Heart left ventricle (tissue), 16 donors: ENCODE results near the gene SMAD7. TPM values are rescaled to one million over a fixed set of nuclear protein-coding genes. Genes with fewer than 3 reads are reported as not detected.

Experiments used
- ATAC-seq, 4 donors: fragments of 200-7000 bp; cut with Tn5 transposase; one replicate each; pipeline ENCODE4 v1.9.1; 2020 to 2022; ENCODE audit warnings: moderate library complexity in 4 of 4, mild to moderate bottlenecking in 3 of 4, moderate number of reproducible peaks in 1 of 4
- DNase-seq, 5 donors: peaks; one replicate each; pipeline ENCODE4 v3.0.0-alpha.2; 2020
- H3K27ac ChIP-seq, 12 donors: fragments of 200-600 bp; sonication (generic) in 4 of 12; one replicate each; pipeline versions ENCODE4 v1.5.0 to v1.8.0; 2016 to 2022; ENCODE audit warnings: mild to moderate bottlenecking in 2 of 12
- H3K27me3 ChIP-seq, 9 donors: fragments of 200-600 bp; sonication (generic) in 2 of 9; one replicate each; pipeline versions ENCODE4 v1.5.1 to v1.8.0; 2016 to 2022; ENCODE audit warnings: mild to moderate bottlenecking in 3 of 9
- H3K36me3 ChIP-seq, 9 donors: fragments of 200-600 bp; sonication (generic) in 2 of 9; one replicate each; pipeline versions ENCODE4 v1.5.0 to v1.8.0; 2018 to 2022; ENCODE audit warnings: mild to moderate bottlenecking in 2 of 9
- H3K4me1 ChIP-seq, 12 donors: fragments of 200-600 bp; sonication (generic) in 4 of 12; one replicate each; pipeline versions ENCODE4 v1.5.0 to v1.8.0; 2016 to 2022; ENCODE audit warnings: mild to moderate bottlenecking in 3 of 12
- H3K4me3 ChIP-seq, 12 donors: fragments of 200-600 bp; sonication (generic) in 4 of 12; one replicate each; pipeline versions ENCODE4 v1.5.0 to v1.8.0; 2017 to 2022; ENCODE audit warnings: mild to moderate bottlenecking in 9 of 12, moderate library complexity in 4 of 12
- H3K9me3 ChIP-seq, 12 donors: fragments of 200-600 bp; sonication (generic) in 4 of 12; one replicate each; pipeline versions ENCODE4 v1.5.0 to v1.8.0; 2016 to 2022; ENCODE audit warnings: mild to moderate bottlenecking in 1 of 12
- CTCF ChIP-seq, 12 donors: fragments of 200-600 bp; sonication (generic) in 4 of 12; IDR thresholded peaks; one replicate each; pipeline versions ENCODE4 v1.5.0 to v1.8.0; 2018 to 2022; ENCODE audit warnings: antibody characterized with exemption in 12 of 12, mild to moderate bottlenecking in 5 of 12
- POLR2A ChIP-seq, 2 donors: fragments of 450-650 bp; IDR thresholded peaks; one replicate each; pipeline ENCODE4 v1.6.1; 2017; ENCODE audit warnings: antibody characterized with exemption in 2 of 2, mild to moderate bottlenecking in 2 of 2, moderate library complexity in 2 of 2
- WGBS, 4 donors: extraction: QIAGEN DNeasy Blood & Tissue Kit in 2 of 4; methylation state at CpG; one replicate each; pipeline versions ENCODE4 v1.1.5 to v1.1.7; 2013 to 2018; 5-methylcytosine and 5-hydroxymethylcytosine counted together
- intact Hi-C, 10 donors: fragments of 100-400 bp; cut with DNase I; formaldehyde crosslinking; loops; one replicate each; pipeline versions ENCODE4 v1.11.1 to v1.14.2; 2022
- polyA plus RNA-seq, 2 donors: library from polyadenylated mRNA; stranded (reverse); fragments of 200-250 nt; gene quantifications; one replicate each; pipeline ENCODE4 v1.2.3, GENCODE V29; 2013
- total RNA-seq, 9 donors: library from RNA; depleted of rRNA in 2 of 9; stranded (reverse); fragments of >200 nt in 2 of 9; fragmentation: NEBNext Ultra II Directional in 3 of 9; extraction: Animal tissue kit (Norgen Biotek cat#: 25700) in 3 of 9; gene quantifications; one replicate each; pipeline versions ENCODE4 v1.1.0 to v1.2.4, GENCODE V29; 2016 to 2023
- donor health status: ischemic (EF 13 %, LVEDD 7.1; RV severe dilation, severe dysfunction).
- donor health status: healthy with polysubstance abuse.
- donor health status: DM: no; HTN: yes; CAD: no.
- donor health status: DM: no; HTN: no; CAD: no.
- donor health status: ischemic (EF 25% LVEDD 6.9; RV normal size, moderate dysfunction).
- donor health status: ischemic (EF 25% LVEDD 5.7; RV mildly dilated, moderate dysfunction).
- donor health status: healthy.
- donor health status: DM: yes; HTN: yes; CAD: no.
- donor health status: ischemic (EF 35%, LVEDD 5.7; RV mildly dilated, moderate dysfunction).
- donor health status: nonischemic (EF 11% LVEDD 7.7; RV severe dilation, severe dysfunction).
- donor health status: DM: yes; HTN: yes; CAD: no.
- donor health status: PGD.
- donor health status: ischemic (EF 29% LVEDD 5.4; RV normal size, mild dysfunction).
- donor health status: nonischemic (EF 23%, LVEDD 6.1; RV moderate dilation, normal function).

The SMAD7 gene
- total and polyA plus RNA-seq, 11 donors, result 9.1 to 32.0 (median 19.9) TPM

- ATAC-seq (no peak), DNase-seq (peak in 2 of 5 donors; percentile 19 to 23)
- intact Hi-C loops, result no loop called here
- no peak overlapping the region for H3K4me3 ChIP-seq
- no peaks in the 10 kb centered on the region for H3K27me3 ChIP-seq
- peak overlapping the region in 9 of 12 donors; percentile 20 to 82 (median 64) for H3K27ac ChIP-seq
- H3K36me3 ChIP-seq, result no peaks in the 10 kb centered on the region
- no peaks in the 10 kb centered on the region for H3K9me3 ChIP-seq
- 57 to 72% (median 66%) methylated on average over 6 of the region's 6 CpGs for WGBS, 4 donors
- TF ChIP-seq CTCF (IDR thresholded peaks at IDR 0.05), result no peak
- TF ChIP-seq POLR2A (IDR thresholded peaks at IDR 0.05), result no peak
- H3K4me1 ChIP-seq, result peaks cover 3 to 56% (median 46%) of the 10 kb centered on the region in 12 donors
These were observed 46.9 kb upstream of the SMAD7 start for GRCh38 chr18:48997681-48997984.

DNA sequence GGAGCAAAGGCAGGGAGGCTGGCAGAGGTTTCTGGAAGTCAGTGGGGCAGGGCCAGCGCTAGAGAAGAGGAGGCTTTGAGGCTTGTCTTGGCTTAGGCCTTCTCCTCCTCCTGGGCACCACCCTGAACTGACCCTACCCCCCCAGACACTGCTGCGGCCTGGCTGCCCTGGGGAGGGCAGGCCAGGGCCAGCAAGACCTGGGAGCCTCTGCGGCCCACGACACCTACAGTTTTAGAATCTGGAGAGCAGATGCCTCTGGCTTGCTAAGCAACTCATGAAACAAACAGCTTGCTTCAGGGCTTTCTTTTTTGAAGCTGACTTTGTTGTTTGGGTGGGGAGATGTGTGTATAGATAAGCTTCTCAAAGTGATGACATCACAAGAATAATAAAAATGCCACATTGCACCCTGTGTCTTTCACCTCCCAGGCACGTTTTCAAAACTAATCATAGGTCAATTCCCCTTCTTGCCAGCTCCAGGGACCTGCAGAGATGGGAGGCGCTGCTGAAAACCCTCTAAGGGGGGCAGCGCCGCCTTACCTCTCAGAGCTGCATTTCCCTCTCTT lies 46.2 kb upstream of the SMAD7 start:
- H3K27ac ChIP-seq, result peak overlapping the region in 9 of 12 donors; percentile 19 to 82 (median 53)
- DNase-seq (peak in 3 of 5 donors; percentile 23 to 38 (median 29)), ATAC-seq (peak in 2 of 4 donors; percentile 19 to 46)
- no peaks in the 10 kb centered on the region for H3K36me3 ChIP-seq
- no peaks in the 10 kb centered on the region for H3K9me3 ChIP-seq
- intact Hi-C loops, result no loop called here
- TF ChIP-seq CTCF (IDR thresholded peaks at IDR 0.05) (no peak), POLR2A (IDR thresholded peaks at IDR 0.05) (no peak)
- peaks cover 3 to 59% (median 47%) of the 10 kb centered on the region in 12 donors for H3K4me1 ChIP-seq
- H3K27me3 ChIP-seq, result no peaks in the 10 kb centered on the region
- no peak overlapping the region for H3K4me3 ChIP-seq
- WGBS, 4 donors, result 68 to 73% (median 70%) methylated on average over 8 of the region's 8 CpGs

DNA sequence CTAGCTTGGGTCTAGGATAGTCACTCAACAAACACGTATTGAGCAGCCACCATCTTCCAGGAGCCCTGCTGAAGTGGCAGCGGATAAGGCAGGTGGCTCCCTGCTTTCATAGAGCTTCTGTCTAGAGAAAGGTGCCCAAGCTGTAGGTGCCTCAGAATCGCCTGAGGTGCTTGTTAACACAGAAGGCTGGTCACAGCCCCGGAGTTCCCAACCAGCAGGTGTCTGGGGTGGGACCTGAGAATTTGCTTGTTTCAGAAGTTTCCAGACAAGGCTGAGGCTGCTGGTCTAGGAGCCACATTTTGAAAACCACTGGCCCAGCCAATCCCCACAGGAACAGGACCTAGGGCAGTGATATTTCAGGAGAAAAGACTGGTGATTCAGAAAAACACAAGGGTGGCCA lies 45.3 kb upstream of the SMAD7 start:
- ATAC-seq (no peak), DNase-seq (peak in 2 of 5 donors; percentile 6 to 16)
- no peaks in the 10 kb centered on the region for H3K9me3 ChIP-seq
- no peaks in the 10 kb centered on the region for H3K27me3 ChIP-seq
- WGBS, 4 donors, result 90 to 98% (median 95%) methylated on average over 2 to 4 of the region's 4 CpGs
- no peak overlapping the region for H3K27ac ChIP-seq
- TF ChIP-seq CTCF (IDR thresholded peaks at IDR 0.05) (no peak), POLR2A (IDR thresholded peaks at IDR 0.05) (no peak)
- intact Hi-C loops, result no loop called here
- no peaks in the 10 kb centered on the region for H3K36me3 ChIP-seq
- H3K4me1 ChIP-seq, result peaks cover 3 to 64% (median 48%) of the 10 kb centered on the region in 12 donors
- no peak overlapping the region for H3K4me3 ChIP-seq

- 93 to 97% (median 95%) methylated on average over 20 of the region's 20 CpGs for WGBS, 4 donors
- Histone ChIP-seq H3K4me1 (peaks cover 3 to 73% (median 53%) of the 10 kb centered on the region in 12 donors), H3K27ac (peak overlapping the region in 5 of 12 donors; percentile 64 to 82 (median 73)), H3K36me3 (no peaks in the 10 kb centered on the region), H3K9me3 (no peaks in the 10 kb centered on the region), H3K27me3 (no peaks in the 10 kb centered on the region), H3K4me3 (no peak overlapping the region)
- intact Hi-C loops, result no loop called here
- TF ChIP-seq POLR2A (IDR thresholded peaks at IDR 0.05) (no peak), CTCF (IDR thresholded peaks at IDR 0.05) (no peak)
- DNase-seq, result peak in 3 of 5 donors; percentile 19 to 33 (median 21)
- no peak for ATAC-seq
These were observed 44.4 kb upstream of the SMAD7 start for GRCh38 chr18:48994926-48995835.
